Ovary (tissue), 9 donors: ENCODE data around the gene PSTPIP1. TPM values are rescaled to one million over a fixed set of nuclear protein-coding genes. Genes with fewer than 3 reads are reported as not detected.

Source experiments
- DNase-seq, 5 donors: peaks; one replicate each; pipeline ENCODE4 v3.0.0-alpha.2; 2019 to 2020
- H3K27ac ChIP-seq, 2 donors: fragments of 200-600 bp; one replicate each; pipeline versions ENCODE4 v1.5.1 to v1.8.0; 2019 to 2022
- H3K27me3 ChIP-seq: fragments of 200-600 bp; one replicate; pipeline ENCODE4 v1.8.0; 2022
- H3K36me3 ChIP-seq: fragments of 200-600 bp; sonication (generic); one replicate; pipeline ENCODE4 v1.5.1; 2019
- H3K4me1 ChIP-seq: one replicate; pipeline ENCODE4 v1.8.1; 2013; ENCODE audit warnings: mild to moderate bottlenecking, moderate library complexity; ENCODE audit not compliant: insufficient read depth
- H3K4me3 ChIP-seq: fragments of 200-600 bp; sonication (generic); one replicate; pipeline ENCODE4 v1.5.1; 2017
- H3K9me3 ChIP-seq, 2 donors: fragments of 200-600 bp in 1 of 2; sonication (generic) in 1 of 2; one replicate each; pipeline versions ENCODE4 v1.5.1 to v1.8.1; 2013 to 2019; ENCODE audit warnings: mild to moderate bottlenecking in 1 of 2, moderate library complexity in 1 of 2
- CTCF ChIP-seq, 3 donors: fragments of 450-650 bp in 2 of 3; fragments of 200-600 bp in 1 of 3; IDR thresholded peaks; one replicate each; pipeline versions ENCODE4 v1.5.1 to v1.8.0; 2016 to 2022; ENCODE audit warnings: antibody characterized with exemption in 3 of 3, mild to moderate bottlenecking in 1 of 3
- EP300 ChIP-seq: sonication (generic); formaldehyde crosslinking; IDR thresholded peaks from one replicate; pipeline ENCODE4 v1.6.1; 2017; ENCODE audit warnings: antibody characterized with exemption
- POLR2A ChIP-seq: fragments of 450-650 bp; IDR thresholded peaks from one replicate; pipeline ENCODE4 v1.6.1; 2017; ENCODE audit warnings: antibody characterized with exemption, mild to moderate bottlenecking, moderate library complexity
- WGBS, 3 donors: extraction: QIAGEN DNeasy Blood & Tissue Kit in 1 of 3; methylation state at CpG; one replicate each; pipeline versions ENCODE4 v1.1.5 to v1.1.7; 2013 to 2017; 5-methylcytosine and 5-hydroxymethylcytosine counted together
- intact Hi-C, 4 donors: fragments of 100-400 bp; cut with DNase I; formaldehyde crosslinking; loops; one replicate each; pipeline versions ENCODE4 v1.11.0 to v1.15.1; 2022 to 2023
- polyA plus RNA-seq, 2 donors: library from polyadenylated mRNA; stranded (reverse); fragments of 200-250 nt in 1 of 2; fragments of 350-450 nt in 1 of 2; fragmentation: Illumina TruSeq in 1 of 2; extraction: RNeasy Lipid Tissue Mini Kit (QIAGEN cat#74804) in 1 of 2; gene quantifications; one replicate each; pipeline ENCODE4 v1.2.3, GENCODE V29; 2013 to 2014
- total RNA-seq, 7 donors: library from RNA; depleted of rRNA in 2 of 7; stranded (reverse); fragments of >200 nt in 2 of 7; fragmentation: NEBNext Ultra II Directional in 3 of 7; extraction: Animal tissue kit (Norgen Biotek cat#: 25700) in 3 of 7; gene quantifications; one replicate each; pipeline versions ENCODE4 v1.1.0 to v1.2.4, GENCODE V29; 2016 to 2023
- donor health status: DM: no; HTN: no; CAD: no; lungs with moderate emphysema.
- donor health status: DM: no; HTN: no; CAD: no.
- donor health status: Bipolar disorder and iron deficiency.
- donor health status: DM: yes; HTN: yes; CAD: no.
- donor health status: DM: no; HTN: no; CAD: no.
- donor health status: DM: yes; HTN: yes; CAD: no.

PSTPIP1 gene
- total and polyA plus RNA-seq, 9 donors = 1.4 to 10.9 (median 2.5) TPM

GRCh38 chr15:76976572-76977270 is 18.2 kb upstream of the PSTPIP1 start:
- WGBS, 3 donors = 89 to 96% (median 93%) methylated on average over 5 of the region's 5 CpGs
- Histone ChIP-seq H3K4me1 (peaks cover 4% of the 10 kb centered on the region), H3K36me3 (no peaks in the 10 kb centered on the region), H3K4me3 (no peak overlapping the region), H3K27ac (no peak overlapping the region), H3K27me3 (no peaks in the 10 kb centered on the region), H3K9me3 (no peaks in the 10 kb centered on the region)
- intact Hi-C loops = no loop called here
- no peak for DNase-seq
- TF ChIP-seq CTCF (IDR thresholded peaks at IDR 0.05) = no peak

- H3K9me3 ChIP-seq = no peaks in the 10 kb centered on the region
- no peaks in the 10 kb centered on the region for H3K36me3 ChIP-seq
- H3K4me1 ChIP-seq = peaks cover 4% of the 10 kb centered on the region
- H3K27ac ChIP-seq = no peak overlapping the region
- intact Hi-C loops = no loop called here
- no peak overlapping the region for H3K4me3 ChIP-seq
- TF ChIP-seq POLR2A (no peak), CTCF (IDR thresholded peaks at IDR 0.05) (no peak), EP300 (no peak)
- 91 to 93% (median 93%) methylated on average over 18 of the region's 18 CpGs for WGBS, 3 donors
- no peak for DNase-seq
- no peaks in the 10 kb centered on the region for H3K27me3 ChIP-seq
Measured at GRCh38 chr15:76978522-76979330, 16.2 kb upstream of the PSTPIP1 start.

- DNase-seq = no peak
- 91 to 95% (median 93%) methylated on average over 23 of the region's 23 CpGs for WGBS, 3 donors
- Histone ChIP-seq H3K27me3 (no peaks in the 10 kb centered on the region), H3K36me3 (no peaks in the 10 kb centered on the region), H3K4me1 (peaks cover 4% of the 10 kb centered on the region), H3K9me3 (no peaks in the 10 kb centered on the region), H3K27ac (no peak overlapping the region), H3K4me3 (no peak overlapping the region)
- intact Hi-C loops = no loop called here
- TF ChIP-seq POLR2A (no peak), CTCF (IDR thresholded peaks at IDR 0.05) (no peak), EP300 (no peak)
Measured at GRCh38 chr15:76979331-76979925, 15.5 kb upstream of the PSTPIP1 start.

- WGBS, 3 donors = 81 to 88% (median 88%) methylated on average over 7 of the region's 7 CpGs
Measured at GRCh38 chr15:76979996-76980520, 14.9 kb upstream of the PSTPIP1 start.

More at GRCh38 chr15:76979996-76980520, 14.9 kb upstream of the PSTPIP1 start:
- Histone ChIP-seq H3K4me1 (peaks cover 4% of the 10 kb centered on the region), H3K27me3 (no peaks in the 10 kb centered on the region), H3K36me3 (no peaks in the 10 kb centered on the region), H3K9me3 (no peaks in the 10 kb centered on the region), H3K27ac (no peak overlapping the region), H3K4me3 (no peak overlapping the region)
- TF ChIP-seq EP300 = no peak
- no peak for TF ChIP-seq POLR2A
- TF ChIP-seq CTCF (IDR thresholded peaks at IDR 0.05) = no peak
- intact Hi-C loops = no loop called here
- DNase-seq = no peak
